ENCODE results near the gene GRIP2. TPM values are rescaled to one million over a fixed set of nuclear protein-coding genes. Genes with fewer than 3 reads are reported as not detected.

The GRIP2 gene
- total RNA-seq, 2 experiments from 2014 or later: not detected

DNA sequence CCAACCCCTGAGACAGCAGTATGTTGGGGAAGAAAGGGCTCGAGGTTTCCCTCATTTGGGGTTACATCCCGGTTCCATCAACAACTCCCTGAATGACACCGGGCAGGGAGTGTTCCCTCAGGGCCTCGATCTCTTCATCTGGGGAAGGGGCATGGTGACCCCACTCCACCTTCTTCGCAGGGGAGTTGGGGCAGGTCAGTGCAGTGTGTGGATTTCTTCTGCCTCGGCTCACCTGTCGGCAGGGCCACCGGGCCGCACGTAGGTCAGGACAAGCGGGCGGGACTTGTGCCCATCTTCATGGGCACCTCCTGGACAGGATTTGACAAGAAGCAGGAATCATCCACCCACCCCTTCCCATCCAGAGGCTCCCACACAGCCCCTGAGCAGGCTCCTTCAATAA is 17.4 kb downstream of the GRIP2 start:
- no peak for DNase-seq (ENCODE audit: low spot score)

DNA sequence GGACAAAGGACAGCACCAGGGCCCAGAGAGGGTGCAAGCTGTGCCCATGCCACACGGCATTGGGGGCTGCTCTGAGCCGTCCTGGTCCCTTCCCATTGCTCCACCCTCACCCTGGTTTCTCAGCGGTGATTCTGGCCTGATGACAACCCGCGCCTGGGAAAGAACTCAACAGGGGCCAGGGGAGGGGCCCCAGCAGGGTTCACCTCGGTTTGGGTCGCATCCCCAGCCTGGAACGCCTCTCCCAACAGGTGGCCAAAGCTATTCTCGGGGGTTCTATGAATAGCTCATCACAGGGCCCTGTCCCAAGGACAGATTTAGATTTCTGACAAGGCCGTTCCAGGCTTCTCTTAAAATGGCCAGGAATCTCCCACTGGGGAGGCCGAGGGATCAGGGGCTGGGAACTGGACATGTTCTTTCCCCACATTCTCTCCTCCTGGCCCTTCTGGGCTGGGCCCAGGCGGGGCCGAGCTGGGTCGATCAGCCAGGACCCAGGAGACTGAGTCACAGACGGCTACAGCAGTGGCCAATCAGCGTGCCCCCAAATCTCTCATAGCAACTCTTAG is 17.9 kb downstream of the GRIP2 start:
- Histone ChIP-seq H3K36me3 (ENCODE audit: insufficient read depth, low read length) (no peaks in the 10 kb centered on the region), H4K20me1 (ENCODE audit: insufficient read depth, low read length) (no peaks in the 10 kb centered on the region), H3K27ac (ENCODE audit: low read depth, low read length, poor library complexity, severe bottlenecking) (no peak overlapping the region), H3K4me1 (ENCODE audit: insufficient read depth, low read length, poor library complexity, severe bottlenecking) (no peaks in the 10 kb centered on the region), H3K79me2 (ENCODE audit: insufficient read depth, low read depth, low read length) (no peaks in the 10 kb centered on the region), H3K9me2 (ENCODE audit: insufficient read depth, low read length) (no peaks in the 10 kb centered on the region), H2AFZ (ENCODE audit: low read length) (no peak overlapping the region), H3K4me3 (ENCODE audit: low read depth, low read length, poor library complexity, severe bottlenecking) (no peak overlapping the region), H3K9me3 (ENCODE audit: low read length) (no peaks in the 10 kb centered on the region), H3K4me2 (ENCODE audit: low read length) (no peak overlapping the region)
- DNase-seq (ENCODE audit: low spot score): no peak
- CTCF ChIA-PET (ENCODE audit: unreplicated experiment): no interaction called here
- intact Hi-C loops (cut with micrococcal nuclease; ENCODE audit: unreplicated experiment): no loop called here
- POLR2A ChIA-PET: interaction anchor here (1.0 kb wide), 1 partner anchor 11 kb away, joined by 3 read pairs; no protein-coding TSS in a partner anchor
- no TSS peak for BruUV-seq (replicated peaks)
- no peak for TF ChIP-seq EZH2phosphoT487 (IDR thresholded peaks at IDR 0.05; ENCODE audit: borderline replicate concordance, low read depth, low read length)
- TF ChIP-seq, protein P1, sequence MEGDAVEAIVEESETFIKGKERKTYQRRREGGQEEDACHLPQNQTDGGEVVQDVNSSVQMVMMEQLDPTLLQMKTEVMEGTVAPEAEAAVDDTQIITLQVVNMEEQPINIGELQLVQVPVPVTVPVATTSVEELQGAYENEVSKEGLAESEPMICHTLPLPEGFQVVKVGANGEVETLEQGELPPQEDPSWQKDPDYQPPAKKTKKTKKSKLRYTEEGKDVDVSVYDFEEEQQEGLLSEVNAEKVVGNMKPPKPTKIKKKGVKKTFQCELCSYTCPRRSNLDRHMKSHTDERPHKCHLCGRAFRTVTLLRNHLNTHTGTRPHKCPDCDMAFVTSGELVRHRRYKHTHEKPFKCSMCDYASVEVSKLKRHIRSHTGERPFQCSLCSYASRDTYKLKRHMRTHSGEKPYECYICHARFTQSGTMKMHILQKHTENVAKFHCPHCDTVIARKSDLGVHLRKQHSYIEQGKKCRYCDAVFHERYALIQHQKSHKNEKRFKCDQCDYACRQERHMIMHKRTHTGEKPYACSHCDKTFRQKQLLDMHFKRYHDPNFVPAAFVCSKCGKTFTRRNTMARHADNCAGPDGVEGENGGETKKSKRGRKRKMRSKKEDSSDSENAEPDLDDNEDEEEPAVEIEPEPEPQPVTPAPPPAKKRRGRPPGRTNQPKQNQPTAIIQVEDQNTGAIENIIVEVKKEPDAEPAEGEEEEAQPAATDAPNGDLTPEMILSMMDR (conservative IDR thresholded peaks at IDR 0.05; ENCODE audit: low read length): no peak

More for the DNA sequence above, 17.4 kb downstream of the GRIP2 start:
- Histone ChIP-seq H3K4me3 (ENCODE audit: low read depth, low read length, poor library complexity, severe bottlenecking) (no peak overlapping the region), H3K79me2 (ENCODE audit: insufficient read depth, low read depth, low read length) (no peaks in the 10 kb centered on the region), H3K36me3 (ENCODE audit: insufficient read depth, low read length) (no peaks in the 10 kb centered on the region), H4K20me1 (ENCODE audit: insufficient read depth, low read length) (no peaks in the 10 kb centered on the region), H3K4me2 (ENCODE audit: low read length) (no peak overlapping the region), H3K4me1 (ENCODE audit: insufficient read depth, low read length, poor library complexity, severe bottlenecking) (no peaks in the 10 kb centered on the region), H3K9me2 (ENCODE audit: insufficient read depth, low read length) (no peaks in the 10 kb centered on the region), H2AFZ (ENCODE audit: low read length) (no peak overlapping the region), H3K9me3 (ENCODE audit: low read length) (no peaks in the 10 kb centered on the region), H3K27ac (ENCODE audit: low read depth, low read length, poor library complexity, severe bottlenecking) (no peak overlapping the region)
- CTCF ChIA-PET (ENCODE audit: unreplicated experiment): no interaction called here
- BruUV-seq (replicated peaks): no TSS peak
- POLR2A ChIA-PET: no interaction called here
- intact Hi-C loops (cut with micrococcal nuclease; ENCODE audit: unreplicated experiment): no loop called here
- TF ChIP-seq, protein P1 (conservative IDR thresholded peaks at IDR 0.05; ENCODE audit: low read length): no peak
- TF ChIP-seq EZH2phosphoT487 (IDR thresholded peaks at IDR 0.05; ENCODE audit: borderline replicate concordance, low read depth, low read length): no peak

DNA sequence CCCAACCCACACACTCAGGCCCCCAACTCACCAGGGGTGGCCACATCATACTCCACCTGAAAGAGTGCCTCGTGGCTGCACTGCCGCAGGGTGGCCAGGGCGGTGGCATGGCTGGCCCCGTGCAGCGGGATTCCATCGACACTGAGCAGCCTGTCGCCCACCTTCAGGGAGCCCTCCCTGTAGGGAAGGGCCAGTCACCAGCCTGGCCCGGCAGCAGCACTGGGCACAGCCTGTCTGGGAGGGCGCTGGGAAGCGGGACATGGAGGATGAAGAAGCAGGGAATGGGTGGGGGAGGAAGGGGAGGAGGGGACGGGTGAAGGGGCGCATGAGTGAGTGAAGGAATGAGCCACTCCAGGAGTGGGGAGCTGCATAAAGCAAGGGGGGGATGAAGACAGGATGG is 18.5 kb downstream of the GRIP2 start:
- H3K4me3 ChIP-seq (ENCODE audit: low read depth, low read length, poor library complexity, severe bottlenecking): no peak overlapping the region
- H3K36me3 ChIP-seq (ENCODE audit: insufficient read depth, low read length): no peaks in the 10 kb centered on the region
- intact Hi-C loops (cut with micrococcal nuclease; ENCODE audit: unreplicated experiment): no loop called here
- H3K4me1 ChIP-seq (ENCODE audit: insufficient read depth, low read length, poor library complexity, severe bottlenecking): no peaks in the 10 kb centered on the region
- ChIA-PET CTCF (ENCODE audit: unreplicated experiment) (no interaction called here), POLR2A (interaction anchor here (1.0 kb wide), 1 partner anchor 12 kb away, joined by 3 read pairs; no protein-coding TSS in a partner anchor)
- H2AFZ ChIP-seq (ENCODE audit: low read length): no peak overlapping the region
- H3K4me2 ChIP-seq (ENCODE audit: low read length): no peak overlapping the region
- H3K9me3 ChIP-seq (ENCODE audit: low read length): no peaks in the 10 kb centered on the region
- TF ChIP-seq EZH2phosphoT487 (IDR thresholded peaks at IDR 0.05; ENCODE audit: borderline replicate concordance, low read depth, low read length): no peak
- TF ChIP-seq, protein P1 (conservative IDR thresholded peaks at IDR 0.05; ENCODE audit: low read length): no peak
- H3K79me2 ChIP-seq (ENCODE audit: insufficient read depth, low read depth, low read length): no peaks in the 10 kb centered on the region
- no peak overlapping the region for H3K27ac ChIP-seq (ENCODE audit: low read depth, low read length, poor library complexity, severe bottlenecking)
- DNase-seq (ENCODE audit: low spot score): no peak
- H4K20me1 ChIP-seq (ENCODE audit: insufficient read depth, low read length): no peaks in the 10 kb centered on the region
- no TSS peak for BruUV-seq (replicated peaks)
- no peaks in the 10 kb centered on the region for H3K9me2 ChIP-seq (ENCODE audit: insufficient read depth, low read length)

Data from OCI-LY7 (cell line).